Measurements from ENCODE around the gene BEX1.
"Not testable (repeated sequence)": the region's sequence is repeated elsewhere in the genome, so short reads cannot be mapped to it uniquely, and the experiment has no call there.

BEX1 gene

DNA sequence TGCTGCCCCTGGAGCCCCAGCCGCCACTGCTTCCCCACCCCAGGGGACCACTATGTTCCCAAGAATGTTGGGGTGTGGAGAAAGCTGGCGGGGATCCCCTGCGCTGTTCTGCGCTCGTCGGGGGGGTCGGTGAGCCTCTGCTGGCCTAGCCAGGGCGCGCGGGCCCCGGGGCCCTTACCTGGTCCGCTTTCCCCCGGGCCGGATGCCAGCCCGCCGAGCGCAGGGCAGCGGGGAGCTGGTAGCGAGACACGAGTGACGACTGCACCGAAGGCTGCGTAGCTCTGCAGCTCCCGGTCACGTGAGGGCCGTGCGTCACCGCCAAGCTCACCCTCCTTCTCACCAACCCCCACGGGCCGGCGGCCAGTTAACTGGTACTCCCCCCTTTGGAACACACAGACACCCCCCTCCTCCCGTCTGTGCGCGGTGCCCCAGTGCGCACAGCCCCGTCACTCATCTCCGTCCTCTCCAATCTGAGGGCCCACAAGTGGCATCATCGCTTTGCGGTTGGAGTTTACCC, at the start of gene BEX1:
BEX1 (minus strand) TSS at position 254 of the 517 bp plus-strand sequence. CDS start 897 bp downstream, outside the sequence.
- peak; percentile 51 to 95 (median 88) for DNase-seq

DNA sequence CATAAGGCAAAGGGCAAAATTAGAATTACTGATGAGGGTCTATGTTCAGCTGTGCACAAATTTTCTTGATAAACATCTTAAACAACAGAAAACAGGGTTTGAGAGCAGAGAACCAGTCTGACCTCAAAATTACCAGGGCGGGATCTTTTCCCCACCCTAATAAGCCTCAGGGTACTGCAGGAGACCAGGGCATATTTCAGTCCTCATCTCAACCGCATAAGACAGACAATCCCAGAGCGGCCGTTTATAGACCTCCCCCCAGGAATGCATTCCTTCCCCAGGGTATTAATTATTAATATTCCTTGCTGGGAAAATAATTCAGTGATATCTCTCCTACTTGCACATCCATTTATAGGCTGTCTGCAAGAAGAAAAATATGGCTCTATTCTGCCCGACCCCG, 45.5 kb upstream of the BEX1 start:
- not testable (repeated sequence) for DNase-seq

DNA sequence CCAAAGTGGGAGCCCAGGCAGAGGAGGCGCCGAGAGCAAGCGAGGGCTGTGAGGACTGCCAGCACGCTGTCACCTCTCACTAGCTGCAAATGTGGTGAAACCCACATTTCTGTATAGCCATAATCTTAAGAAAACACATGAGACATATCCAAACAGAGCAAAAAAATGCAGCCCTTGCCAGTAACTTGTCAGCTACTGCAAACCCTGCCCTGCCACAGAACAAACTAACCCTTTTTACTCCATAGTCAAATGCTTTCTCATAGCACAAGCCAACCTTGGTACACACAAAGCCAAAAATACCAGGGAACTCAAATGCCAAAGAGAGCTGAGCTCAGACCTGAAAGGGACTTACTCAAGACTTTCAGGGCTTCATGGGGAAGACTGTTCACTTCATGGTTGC, 43.9 kb upstream of the BEX1 start:
- no peak for DNase-seq

DNA sequence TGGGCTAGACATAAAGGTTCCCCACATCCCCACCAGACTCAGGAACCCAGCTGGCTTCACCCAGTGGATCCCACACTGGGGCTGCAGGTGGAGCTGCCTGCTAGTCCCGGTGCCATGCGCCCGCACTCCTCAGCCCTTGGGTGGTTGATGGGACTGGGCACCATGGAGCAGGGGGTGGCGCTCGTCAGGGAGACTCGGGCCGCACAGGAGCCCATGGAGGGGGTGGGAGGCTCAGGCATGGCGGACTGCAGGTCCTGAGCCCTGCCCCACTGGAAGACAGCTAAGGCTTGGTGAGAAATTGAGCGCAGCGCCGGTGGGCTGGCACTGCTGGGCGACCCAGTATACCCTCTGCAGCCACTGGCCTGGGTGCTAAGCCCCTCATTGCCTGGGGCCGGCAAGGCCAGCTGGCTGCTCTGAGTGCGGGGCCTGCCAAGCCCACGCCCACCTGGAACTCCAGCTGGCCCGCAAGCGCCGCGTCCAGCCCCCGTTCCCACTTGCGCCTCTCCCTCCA, 43.3 kb upstream of the BEX1 start:
- not testable (repeated sequence) for DNase-seq

DNA sequence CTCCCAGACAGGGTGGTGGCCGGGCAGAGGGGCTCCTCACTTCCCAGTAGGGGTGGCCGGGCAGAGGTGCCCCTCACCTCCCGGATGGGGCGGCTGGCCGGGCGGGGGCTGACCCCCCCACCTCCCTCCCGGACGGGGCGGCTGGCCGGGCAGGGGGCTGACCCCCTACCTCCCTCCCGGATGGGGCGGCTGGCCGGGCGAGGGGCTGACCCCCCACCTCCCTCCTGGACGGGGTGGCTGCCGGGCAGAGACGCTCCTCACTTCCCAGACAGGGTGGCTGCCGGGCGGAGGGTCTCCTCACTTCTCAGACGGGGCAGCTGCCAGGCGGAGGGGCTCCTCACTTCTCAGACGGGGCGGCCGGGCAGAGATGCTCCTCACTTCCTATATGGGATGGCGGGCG, 40.4 kb upstream of the BEX1 start:
- DNase-seq: not testable (repeated sequence)

DNA sequence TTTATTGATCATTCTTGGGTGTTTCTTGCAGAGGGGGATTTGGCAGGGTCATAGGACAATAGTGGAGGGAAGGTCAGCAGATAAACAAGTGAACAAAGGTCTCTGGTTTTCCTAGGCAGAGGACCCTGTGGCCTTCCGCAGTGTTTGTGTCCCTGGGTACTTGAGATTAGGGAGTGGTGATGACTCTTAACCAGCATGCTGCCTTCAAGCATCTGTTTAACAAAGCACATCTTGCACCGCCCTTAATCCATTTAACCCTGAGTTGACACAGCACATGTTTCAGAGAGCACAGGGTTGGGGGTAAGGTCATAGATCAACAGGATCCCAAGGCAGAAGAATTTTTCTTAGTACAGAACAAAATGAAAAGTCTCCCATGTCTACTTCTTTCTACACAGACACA, 39.9 kb upstream of the BEX1 start:
- not testable (repeated sequence) for DNase-seq

DNA sequence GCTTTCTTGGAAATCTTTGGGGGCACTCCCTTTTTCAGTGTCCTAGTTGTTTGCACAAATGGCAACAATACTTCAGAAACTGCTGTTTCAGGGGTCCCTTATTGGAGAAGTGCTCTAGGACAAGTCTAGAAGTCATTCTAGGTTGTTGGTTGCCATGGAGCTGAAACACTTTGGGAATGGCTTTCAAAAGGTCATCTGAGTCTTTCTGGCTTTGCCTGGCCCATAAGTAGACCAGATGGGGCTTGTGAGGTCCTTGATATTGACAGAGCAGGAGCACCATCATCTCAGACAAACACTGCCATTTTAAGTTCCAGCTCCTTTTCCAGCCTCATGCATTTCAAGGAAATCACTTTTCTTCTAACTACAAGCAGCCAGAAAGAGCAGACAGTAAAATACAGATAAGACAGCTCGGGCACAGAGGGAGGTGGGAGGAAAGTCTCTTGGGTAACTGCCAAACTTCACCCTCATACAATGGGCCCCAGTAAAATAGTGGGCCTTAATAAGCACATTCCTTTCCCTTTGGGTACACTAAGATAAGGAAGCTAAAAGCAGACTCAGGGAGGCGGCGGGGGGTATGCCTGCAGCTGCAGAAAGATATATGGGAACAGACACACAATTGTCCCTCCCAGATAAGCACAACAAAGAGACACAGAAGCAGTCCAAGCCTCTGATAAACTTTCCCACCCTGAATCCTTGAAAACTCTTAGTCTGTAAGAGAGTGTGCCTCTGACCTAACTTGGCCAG, 37.5 kb upstream of the BEX1 start:
- DNase-seq: no peak

DNA sequence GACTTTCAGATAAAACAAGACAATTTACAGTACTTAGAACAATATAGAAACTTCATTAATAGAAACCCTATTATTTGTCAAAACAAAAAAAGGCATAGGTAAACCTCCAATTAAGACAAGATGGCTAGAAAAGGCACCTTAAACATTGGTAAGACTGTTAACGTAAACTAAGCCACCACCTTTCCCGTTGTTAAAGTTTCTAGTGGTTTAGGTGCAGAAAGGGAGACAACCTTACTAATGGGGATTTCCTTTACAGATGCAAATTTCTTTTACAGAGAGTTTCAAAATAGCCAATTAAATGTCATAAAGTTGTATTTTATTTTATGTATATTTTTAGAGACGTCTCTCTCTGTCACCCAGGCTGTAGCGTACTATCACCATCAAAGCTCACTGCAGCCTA, 36.5 kb upstream of the BEX1 start:
- DNase-seq: no peak

DNA sequence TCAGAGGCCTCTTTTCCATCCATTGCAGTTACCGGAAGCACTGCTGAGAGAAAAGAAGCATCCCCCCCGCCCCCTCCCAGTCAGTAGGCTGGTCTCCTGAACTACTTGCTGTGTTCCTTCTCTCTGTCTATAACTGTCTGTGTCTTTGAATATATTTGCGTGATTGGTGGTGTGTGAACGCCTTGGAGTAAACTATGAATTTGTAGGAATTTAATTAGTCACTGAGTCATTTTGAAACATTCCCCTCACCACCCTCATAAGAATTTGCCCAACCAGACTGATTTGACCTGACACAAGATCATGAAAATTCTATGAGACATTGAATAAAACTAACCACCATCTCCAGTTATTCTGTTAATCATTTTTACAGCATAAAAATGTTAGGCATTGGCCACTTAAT, 35.7 kb upstream of the BEX1 start:
- no peak for DNase-seq

DNA sequence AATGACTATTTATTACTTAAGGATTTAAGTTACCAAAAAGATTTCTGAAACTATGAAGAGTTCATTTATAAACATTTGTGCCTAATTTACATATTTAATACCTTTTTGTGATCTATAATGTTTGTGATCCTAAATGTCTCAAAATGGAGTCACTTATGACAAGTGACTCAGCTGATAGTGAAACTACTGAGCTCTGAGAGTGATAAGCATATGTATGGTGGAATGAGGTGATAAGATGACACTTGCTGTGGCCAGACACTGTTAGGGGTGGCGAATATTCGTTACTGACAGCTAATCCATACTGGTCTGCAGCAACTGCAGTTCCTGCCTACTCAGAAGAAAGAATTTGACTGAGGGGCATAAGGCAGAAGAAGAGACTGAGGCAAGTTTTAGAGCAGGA, 34.5 kb upstream of the BEX1 start:
- DNase-seq: no peak

DNA sequence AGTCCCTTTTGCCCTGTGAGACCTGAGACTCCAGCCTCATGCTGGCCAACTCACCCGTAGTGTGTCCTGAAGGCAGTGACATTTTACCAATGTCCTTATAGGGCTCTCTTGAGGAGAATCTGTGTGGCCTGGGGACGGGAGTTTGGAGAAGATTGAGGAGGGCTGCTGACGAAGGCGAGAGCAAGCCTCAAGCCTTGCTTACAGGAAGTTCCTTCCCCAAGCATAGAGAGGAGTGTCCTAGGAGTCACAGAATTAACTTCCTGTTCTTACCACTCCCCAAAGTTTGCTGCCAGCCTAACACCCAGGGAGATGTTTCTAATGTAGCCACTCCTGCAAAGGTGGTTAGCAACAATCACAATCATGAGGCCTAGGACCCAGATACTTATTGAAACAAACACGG, 29.0 kb upstream of the BEX1 start, which contains the start of gene NXF3:
NXF3 (minus strand) TSS at position 202 of the 400 bp plus-strand sequence; CDS start at position 82, 120 bp downstream.
- DNase-seq: no peak

DNA sequence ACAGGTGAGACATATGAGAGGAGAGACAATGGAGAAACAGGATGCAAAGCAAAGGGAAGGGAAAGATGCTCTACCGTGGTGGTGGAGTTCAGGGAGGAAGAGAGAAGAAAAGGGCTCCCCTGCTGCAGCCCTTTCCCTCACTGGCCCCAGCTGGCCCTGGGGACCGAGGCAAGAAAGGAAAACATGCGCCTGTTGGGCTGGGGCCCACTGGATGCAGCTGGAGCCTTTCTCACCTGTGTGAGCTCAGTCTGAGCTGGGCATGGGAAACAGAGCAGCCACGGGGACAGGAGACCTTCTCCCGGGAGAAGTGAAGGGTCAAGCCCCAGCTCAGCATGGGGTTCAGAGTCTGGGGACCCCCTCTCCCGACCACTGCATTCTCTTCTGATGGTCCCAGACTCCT, 17.1 kb upstream of the BEX1 start:
- no peak for DNase-seq

DNA sequence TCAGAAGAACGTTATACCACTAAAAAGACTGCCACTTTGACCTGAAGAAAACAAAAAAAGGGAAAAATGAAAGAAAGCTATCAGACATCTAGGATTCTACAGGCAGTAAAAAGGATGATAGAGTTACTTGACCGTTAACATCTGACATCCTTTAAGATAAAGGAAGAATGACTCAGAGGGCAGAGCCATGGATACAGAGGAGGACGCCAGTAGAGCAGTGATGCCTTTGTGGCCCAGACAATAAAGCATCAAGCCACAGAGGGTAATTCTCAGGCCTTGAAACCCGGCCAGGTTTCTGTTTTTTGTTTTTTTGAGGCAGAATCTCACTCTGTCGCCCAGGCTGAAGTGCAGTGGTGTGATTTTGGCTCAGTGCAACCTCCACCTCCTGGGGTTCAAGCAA, 9.5 kb upstream of the BEX1 start:
- DNase-seq: no peak

DNA sequence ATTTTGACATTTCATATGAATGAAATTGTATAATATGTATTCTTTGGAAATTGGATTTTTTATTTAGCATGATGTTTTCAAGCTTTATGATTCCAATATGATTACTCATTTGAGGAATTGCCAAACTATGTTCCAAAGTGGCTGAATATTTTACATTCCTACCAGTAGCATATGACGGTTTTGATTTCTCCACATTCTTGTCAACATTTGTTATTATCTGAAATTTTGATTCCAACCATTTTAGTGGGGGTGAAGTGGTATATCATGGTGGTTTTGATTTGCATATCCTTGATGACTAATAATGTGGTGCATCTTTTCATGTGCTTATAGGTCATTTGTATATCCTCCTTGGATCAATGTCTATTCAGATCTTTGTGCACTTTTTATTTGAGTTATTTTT, 2.6 kb upstream of the BEX1 start:
- no peak for DNase-seq

DNA sequence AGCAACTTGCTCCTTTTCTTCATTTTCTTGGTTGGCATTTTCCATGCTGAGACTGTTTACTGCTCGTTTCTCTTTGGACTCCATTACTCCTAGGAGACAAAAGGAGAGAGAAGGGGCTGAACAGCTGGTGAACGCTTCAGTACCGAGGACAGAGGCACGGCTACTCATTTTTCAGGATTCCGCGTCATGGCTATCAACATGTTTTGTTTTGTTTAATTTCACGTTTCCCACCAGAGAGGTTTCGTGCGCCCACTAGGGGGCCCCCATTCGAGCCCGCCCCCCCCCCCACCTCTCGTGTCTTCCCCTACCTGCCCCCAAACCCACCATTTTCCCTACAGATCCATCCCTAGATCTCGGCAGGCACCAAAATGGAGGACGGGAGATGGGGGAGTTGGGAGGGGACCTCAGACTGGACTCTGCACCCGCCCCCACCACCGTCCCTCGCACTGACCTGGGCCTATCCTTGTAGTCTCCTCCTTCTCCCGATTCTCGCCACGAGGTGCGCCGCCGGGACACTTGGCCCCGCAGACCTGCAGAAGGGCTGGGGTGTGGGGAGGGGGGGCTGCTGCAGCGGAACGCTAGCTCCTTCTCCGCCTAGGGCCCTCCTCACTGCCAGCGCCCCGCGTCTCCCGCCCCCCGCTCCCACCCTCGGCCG, 653 bp downstream of the BEX1 start:
- DNase-seq: peak; percentile 16 to 81 (median 71)

DNA sequence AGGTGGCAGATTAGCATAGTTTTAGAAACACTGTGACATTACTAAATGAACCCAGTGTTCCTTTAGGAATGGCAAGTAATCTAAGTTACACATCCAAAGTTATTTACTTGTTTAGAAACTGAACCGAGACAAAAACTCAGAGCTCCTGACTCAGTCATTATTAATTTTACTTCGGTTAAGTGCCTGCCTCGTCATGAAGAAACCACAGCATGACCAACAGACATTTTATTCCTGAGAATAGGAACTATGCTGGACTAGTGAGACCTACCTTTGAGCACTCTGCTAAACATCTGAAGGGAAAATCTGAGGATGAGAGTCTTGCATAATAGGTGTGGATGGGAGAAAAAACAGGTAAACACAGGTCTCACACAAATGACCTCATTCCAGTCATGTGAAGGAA, 2.5 kb downstream of the BEX1 start:
- peak in 1 of 3 experiments; percentile 4 for DNase-seq

DNA sequence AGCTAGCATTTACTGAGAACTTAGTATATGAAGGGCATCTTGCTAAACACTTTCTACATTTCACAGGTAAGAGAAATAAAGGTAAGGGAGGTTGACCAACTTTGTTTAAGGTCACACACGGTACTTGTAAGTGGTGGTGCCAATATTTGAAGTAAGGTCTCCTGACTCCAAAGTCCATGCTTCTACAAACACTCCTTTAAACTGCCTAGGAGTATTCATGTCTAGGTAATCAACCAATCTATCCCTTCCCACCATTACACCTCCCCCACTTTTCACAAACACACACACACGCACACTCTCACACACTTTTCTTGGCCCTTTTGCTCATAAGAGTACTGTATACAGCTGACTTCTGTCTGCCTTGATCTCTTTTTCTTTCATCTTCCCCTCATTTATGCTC, 7.1 kb downstream of the BEX1 start:
- DNase-seq: no peak

DNA sequence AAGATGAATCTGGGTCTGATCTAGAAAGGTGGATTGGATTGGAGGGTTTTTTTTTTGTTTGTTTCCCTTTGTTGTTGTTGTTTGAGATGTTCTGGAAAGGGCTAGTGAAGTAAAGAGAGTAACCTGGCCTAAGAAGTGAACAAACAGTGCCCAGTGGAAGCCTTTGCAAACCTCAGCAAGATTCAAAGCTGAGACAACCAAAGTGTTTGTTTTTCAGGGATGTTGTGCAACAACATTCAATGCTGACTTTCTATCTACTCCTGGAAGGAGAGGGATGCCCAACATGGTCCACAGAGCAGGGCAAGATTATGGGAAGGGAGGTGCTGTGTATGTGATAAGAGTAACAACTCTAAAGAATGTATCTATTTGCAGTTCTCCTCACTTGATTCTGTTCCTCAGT, 11.3 kb downstream of the BEX1 start:
- DNase-seq: no peak

DNA sequence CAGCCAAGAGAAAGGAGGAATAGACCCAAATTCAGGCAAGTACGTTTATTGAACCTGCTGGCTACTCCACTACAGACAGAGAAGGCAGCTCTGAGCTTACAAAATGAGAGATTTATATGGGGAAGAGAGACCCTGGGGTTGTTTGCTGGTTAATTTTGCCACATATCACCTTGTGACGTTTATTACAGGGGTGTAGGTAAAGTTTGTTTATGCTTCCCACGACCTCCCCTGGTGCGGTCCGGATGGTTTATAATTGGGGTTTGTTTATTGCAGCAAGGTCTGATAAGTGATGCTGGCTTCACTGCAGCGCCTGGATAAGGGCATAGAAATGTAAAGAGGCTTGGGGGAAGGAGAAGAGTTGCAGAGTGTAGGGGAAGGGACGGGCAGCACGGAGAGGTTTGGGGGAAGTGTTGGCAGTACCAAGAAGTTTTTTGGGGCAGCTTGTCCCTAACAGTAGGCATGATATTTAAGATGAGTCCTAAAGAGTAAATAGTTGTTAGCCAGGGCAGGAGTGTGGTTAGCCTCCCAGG, 12.6 kb downstream of the BEX1 start:
- peak in 1 of 3 experiments; percentile 12 for DNase-seq

DNA sequence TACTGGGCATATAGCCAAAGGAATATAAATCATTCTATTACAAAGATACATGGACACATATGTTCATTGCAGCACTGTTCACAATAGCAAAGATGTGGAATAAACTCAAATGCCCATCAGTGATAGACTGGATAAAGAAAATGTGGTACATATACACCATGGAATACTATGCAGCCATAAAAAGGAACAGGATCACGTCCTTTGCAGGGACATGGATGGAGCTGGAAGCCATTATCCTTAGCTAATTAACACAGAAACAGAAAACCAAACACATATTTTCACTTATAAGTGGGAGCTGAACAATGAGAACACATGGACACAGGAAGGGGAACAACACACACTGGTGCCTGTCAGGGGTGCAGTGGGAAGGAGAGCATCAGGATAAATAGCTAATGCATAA, 30.6 kb downstream of the BEX1 start:
- DNase-seq: not testable (repeated sequence)

DNA sequence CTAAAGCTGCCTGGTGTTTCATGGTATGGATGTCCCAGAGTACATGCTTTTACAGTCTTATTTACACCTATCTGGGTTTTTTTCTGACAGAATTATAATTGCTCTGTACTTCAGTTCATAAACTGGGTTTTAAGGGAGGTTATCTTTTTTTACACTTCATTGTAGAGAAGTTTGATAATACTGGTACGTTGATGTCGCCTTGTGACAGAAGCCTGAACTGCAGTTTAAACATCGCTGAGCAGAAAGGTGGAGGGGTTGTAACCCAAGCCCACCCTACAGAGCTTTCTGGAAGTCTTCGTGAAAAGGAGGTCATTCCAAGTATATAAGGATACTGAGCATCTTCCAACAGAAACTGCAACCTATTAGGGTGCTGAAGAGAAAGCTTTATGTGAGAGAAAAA, 46.4 kb downstream of the BEX1 start:
- DNase-seq: no peak

DNA sequence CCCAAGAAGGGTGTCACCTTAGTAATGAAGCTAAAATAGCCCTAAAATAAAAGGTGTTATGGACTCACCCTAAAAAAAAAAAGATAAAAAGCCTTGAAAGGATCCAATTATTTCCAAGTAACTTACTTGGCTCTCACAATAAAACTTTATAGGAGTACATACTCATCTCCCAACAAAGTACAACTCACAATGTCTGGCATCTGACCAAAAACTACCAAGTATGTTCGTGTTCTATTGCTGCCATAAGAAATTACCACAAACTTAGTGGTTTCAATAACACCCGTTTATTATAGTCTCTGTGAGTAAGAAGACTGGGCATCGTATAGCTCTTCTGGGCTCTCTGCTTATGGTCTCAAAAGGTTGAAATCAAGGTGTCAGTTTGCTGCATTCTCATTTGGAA, 51.0 kb downstream of the BEX1 start:
- no peak for DNase-seq

All from NCI-H1417 (cell line).